IMR-90 (cell line): Measurements from ENCODE around the gene EYS. TPM values are rescaled to one million over a fixed set of nuclear protein-coding genes. Genes with fewer than 3 reads are reported as not detected.

Experiments
- ATAC-seq: fragments of 200-7000 bp; cut with Tn5 transposase; 2 replicates; pipeline ENCODE4 v1.9.1; 2020; ENCODE audit warnings: low read depth, mild to moderate bottlenecking, moderate library complexity
- BruUV-seq: library from RNA; stranded (reverse); fragments of 400-500 nt; replicated peaks from 2 replicates; lab custom pipeline; 2021; lab: Mats Ljungman, UMichigan
- CTCF ChIA-PET: fragments of 300-600 bp; formaldehyde crosslinking; extraction: SDS; loops from one replicate; lab custom pipeline; 2021; ENCODE audit warnings: antibody characterized with exemption; lab: Yijun Ruan, JAX
- POLR2A ChIA-PET: fragments of 300-600 bp; sonication (Branson Sonifier 250); formaldehyde crosslinking; loops from one replicate; lab custom pipeline; 2022; ENCODE audit warnings: antibody characterized with exemption; ENCODE audit not compliant: unreplicated experiment; lab: Charles Lee
- DNase-seq: peaks from one replicate; pipeline ENCODE4 v3.0.0; 2013
- H2AFZ ChIP-seq: replicated peaks from 2 replicates; pipeline ENCODE3; 2013; ENCODE audit warnings: low read length, mild to moderate bottlenecking; ENCODE audit not compliant: poor library complexity
- H2AK5ac ChIP-seq: 2 replicates; pipeline ENCODE4 v1.6.1; 2013; ENCODE audit warnings: low read depth, low read length, inconsistent platforms
- H2AK9ac ChIP-seq: replicated peaks from 2 replicates; pipeline ENCODE3; 2013; ENCODE audit warnings: mild to moderate bottlenecking, low read depth, low read length, moderate library complexity; ENCODE audit not compliant: poor library complexity
- H2BK120ac ChIP-seq: 2 replicates; pipeline ENCODE4 v1.6.1; 2013; ENCODE audit warnings: low read depth, low read length, inconsistent platforms
- H2BK15ac ChIP-seq: 3 replicates; pipeline ENCODE4 v1.6.1; 2013; ENCODE audit warnings: low read depth, low read length, inconsistent platforms
- H2BK20ac ChIP-seq: 2 replicates; pipeline ENCODE4 v1.6.1; 2013; ENCODE audit warnings: low read depth, mild to moderate bottlenecking, inconsistent platforms, low read length, moderate library complexity
- H2BK5ac ChIP-seq: 2 replicates; pipeline ENCODE4 v1.6.1; 2013; ENCODE audit warnings: mild to moderate bottlenecking, low read depth, low read length, inconsistent platforms; ENCODE audit not compliant: poor library complexity, severe bottlenecking
- H3K14ac ChIP-seq: replicated peaks from 2 replicates; pipeline ENCODE4 v1.6.1; 2013; ENCODE audit warnings: low read depth, low read length, inconsistent platforms
- H3K18ac ChIP-seq: 2 replicates; pipeline ENCODE4 v1.6.1; 2013; ENCODE audit warnings: low read depth, low read length, control low read depth
- H3K23ac ChIP-seq: 2 replicates; pipeline ENCODE4 v1.6.1; 2013; ENCODE audit warnings: low read depth, low read length, inconsistent platforms
- H3K27ac ChIP-seq: 2 replicates; pipeline ENCODE4 v1.5.1; 2013; ENCODE audit warnings: mild to moderate bottlenecking, control low read depth, low read length; ENCODE audit not compliant: insufficient read depth
- H3K27me3 ChIP-seq: 2 replicates; pipeline ENCODE4 v1.6.1; 2013; ENCODE audit warnings: low read length; ENCODE audit not compliant: control insufficient read depth, insufficient read depth
- H3K36me3 ChIP-seq: 2 replicates; pipeline ENCODE4 v1.6.1; 2013; ENCODE audit warnings: low read length, mixed read lengths; ENCODE audit not compliant: control insufficient read depth, insufficient read depth
- H3K4ac ChIP-seq: 2 replicates; pipeline ENCODE4 v1.6.1; 2013; ENCODE audit warnings: low read depth, low read length, inconsistent platforms
- H3K4me1 ChIP-seq: 2 replicates; pipeline ENCODE4 v1.6.1; 2013; ENCODE audit warnings: low read length, mixed read lengths; ENCODE audit not compliant: control insufficient read depth, insufficient read depth
- H3K4me2 ChIP-seq: 2 replicates; pipeline ENCODE4 v1.6.1; 2013; ENCODE audit warnings: low read depth, mild to moderate bottlenecking, control low read depth, low read length, moderate library complexity
- H3K4me3 ChIP-seq: 2 replicates; pipeline ENCODE4 v1.5.1; 2013; ENCODE audit warnings: low read depth, mild to moderate bottlenecking, control low read depth, low read length, moderate library complexity; ENCODE audit not compliant: insufficient read depth
- H3K56ac ChIP-seq: 2 replicates; pipeline ENCODE4 v1.6.1; 2013; ENCODE audit warnings: low read length, inconsistent platforms; ENCODE audit not compliant: insufficient read depth; ENCODE audit errors: extremely low read depth
- H3K79me1 ChIP-seq, 2 experiments: 2 replicates each; pipeline ENCODE4 v1.6.1; 2013; ENCODE audit warnings: low read length in 2 of 2, inconsistent platforms in 1 of 2, low read depth in 1 of 2
- H3K9ac ChIP-seq: 2 replicates; pipeline ENCODE4 v1.6.1; 2013; ENCODE audit warnings: low read depth, low read length, control low read depth
- H3K9me1 ChIP-seq: 2 replicates; pipeline ENCODE4 v1.6.1; 2013; ENCODE audit warnings: low read length, inconsistent platforms; ENCODE audit not compliant: insufficient read depth
- H3K9me3 ChIP-seq: 2 replicates; pipeline ENCODE4 v1.6.1; 2013; ENCODE audit warnings: low read length; ENCODE audit not compliant: control insufficient read depth, insufficient read depth
- H4K20me1 ChIP-seq: 2 replicates; pipeline ENCODE4 v1.6.1; 2013; ENCODE audit warnings: low read length, inconsistent platforms; ENCODE audit not compliant: insufficient read depth
- H4K5ac ChIP-seq: 2 replicates; pipeline ENCODE4 v1.6.1; 2013; ENCODE audit warnings: mild to moderate bottlenecking, low read depth, low read length, control low read depth
- H4K8ac ChIP-seq, 2 experiments: 2 replicates each; pipeline ENCODE4 v1.6.1; 2013; ENCODE audit warnings: low read depth in 2 of 2, low read length in 2 of 2, control low read depth in 1 of 2, inconsistent platforms in 1 of 2
- H4K91ac ChIP-seq: 2 replicates; pipeline ENCODE4 v1.6.1; 2013; ENCODE audit warnings: low read depth, low read length, inconsistent platforms; ENCODE audit not compliant: insufficient read depth
- BHLHE40 ChIP-seq: fragments of 150-350 bp; IDR thresholded peaks from 2 replicates; pipeline ENCODE4 v1.6.1; 2016; ENCODE audit warnings: mild to moderate bottlenecking, low read depth, low read length
- CEBPB ChIP-seq: IDR thresholded peaks from 2 replicates; pipeline ENCODE4 v1.6.1; 2012; ENCODE audit warnings: low read depth, low read length, improper control_type of control experiment
- CHD1 ChIP-seq: IDR thresholded peaks from 2 replicates; pipeline ENCODE4 v1.6.1; 2012; ENCODE audit warnings: low read depth, low read length, improper control_type of control experiment
- FOS ChIP-seq: fragments of 150-350 bp; IDR thresholded peaks from 2 replicates; pipeline ENCODE4 v1.6.1; 2016; ENCODE audit warnings: low read depth, low read length
- MAFK ChIP-seq: IDR thresholded peaks from 2 replicates; pipeline ENCODE4 v1.6.1; 2012; ENCODE audit warnings: low read depth, low read length, improper control_type of control experiment
- MAZ ChIP-seq: IDR thresholded peaks from 2 replicates; pipeline ENCODE4 v1.6.1; 2012; ENCODE audit warnings: low read depth, mild to moderate bottlenecking, low read length, improper control_type of control experiment, moderate library complexity, borderline replicate concordance
- MXI1 ChIP-seq: IDR thresholded peaks from 2 replicates; pipeline ENCODE4 v1.6.1; 2012; ENCODE audit warnings: low read depth, mild to moderate bottlenecking, low read length, moderate library complexity, borderline replicate concordance
- NFE2L2 ChIP-seq: fragments of 150-350 bp; IDR thresholded peaks from 2 replicates; pipeline ENCODE4 v1.6.1; 2016; ENCODE audit warnings: low read depth, mild to moderate bottlenecking, low read length
- POLR2A ChIP-seq: IDR thresholded peaks from 2 replicates; pipeline ENCODE4 v1.6.1; 2012; ENCODE audit warnings: mild to moderate bottlenecking, low read depth, low read length
- RAD21 ChIP-seq: IDR thresholded peaks from 2 replicates; pipeline ENCODE4 v1.6.1; 2012; ENCODE audit warnings: low read length, improper control_type of control experiment
- RFX5 ChIP-seq: IDR thresholded peaks from 2 replicates; pipeline ENCODE4 v1.8.0; 2012; ENCODE audit warnings: low read depth, mild to moderate bottlenecking, low read length, moderate library complexity
- SMC3 ChIP-seq: fragments of 150-350 bp; IDR thresholded peaks from 2 replicates; pipeline ENCODE4 v1.6.1; 2016; ENCODE audit warnings: low read depth, mild to moderate bottlenecking, antibody characterized with exemption, low read length, moderate library complexity
- USF2 ChIP-seq: fragments of 150-350 bp; IDR thresholded peaks from 2 replicates; pipeline ENCODE4 v1.6.1; 2017; ENCODE audit warnings: mild to moderate bottlenecking, antibody characterized with exemption, low read length, low read depth
- WGBS, 2 experiments: methylation state at CpG; one replicate each; pipeline versions ENCODE4 v1.1.5 to v1.1.7; 2013; ENCODE audit warnings: missing lambda C conversion rate in 2 of 2; ENCODE audit not compliant: insufficient read length in 1 of 2; ENCODE audit errors: extremely low coverage in 2 of 2; 5-methylcytosine and 5-hydroxymethylcytosine counted together
- dilution Hi-C: fragments of 300-500 bp; cut with HindIII; formaldehyde crosslinking; loops from one replicate; pipeline ENCODE4 v1.14.3; 2018; ENCODE audit warnings: low sequenced_read_pairs; ENCODE audit not compliant: unreplicated experiment
- in situ Hi-C: fragments of 300-500 bp; cut with MboI; formaldehyde crosslinking; loops from 3 replicates; pipeline ENCODE4 v1.14.3; 2019; ENCODE audit warnings: low sequenced_read_pairs, inconsistent platforms, mixed read lengths
- intact Hi-C: fragments of 100-400 bp; cut with micrococcal nuclease; formaldehyde crosslinking; loops from 2 replicates; pipeline ENCODE4 v1.10.0; 2022
- polyA plus RNA-seq, 3 experiments: library from polyadenylated mRNA; depleted of rRNA; stranded (reverse); fragments of >200 nt; gene quantifications; 2 replicates each; pipeline ENCODE4 v1.2.3, GENCODE V29; 2012; ENCODE audit warnings: low replicate concordance in 1 of 3
- total RNA-seq: library from RNA; depleted of rRNA; stranded (reverse); fragments of >200 nt; gene quantifications from 2 replicates; pipeline ENCODE4 v1.2.3, GENCODE V29; 2012
- TF ChIP-seq, protein P1 (sequence below): fragments of 150-350 bp; IDR thresholded peaks from 2 replicates; pipeline ENCODE4 v1.6.1; 2016; ENCODE audit warnings: low read depth, mild to moderate bottlenecking, low read length, moderate library complexity, borderline replicate concordance
- TF ChIP-seq, protein P2 (sequence below): conservative IDR thresholded peaks from 2 replicates; pipeline ENCODE4 v1.5.1; 2012; ENCODE audit warnings: mild to moderate bottlenecking, low read depth, low read length, improper control_type of control experiment

The EYS gene
- total and polyA plus RNA-seq, 2 of the 4 experiments (the other 2 are of a cell fraction): under 0.01 TPM; not detected in 1

DNA sequence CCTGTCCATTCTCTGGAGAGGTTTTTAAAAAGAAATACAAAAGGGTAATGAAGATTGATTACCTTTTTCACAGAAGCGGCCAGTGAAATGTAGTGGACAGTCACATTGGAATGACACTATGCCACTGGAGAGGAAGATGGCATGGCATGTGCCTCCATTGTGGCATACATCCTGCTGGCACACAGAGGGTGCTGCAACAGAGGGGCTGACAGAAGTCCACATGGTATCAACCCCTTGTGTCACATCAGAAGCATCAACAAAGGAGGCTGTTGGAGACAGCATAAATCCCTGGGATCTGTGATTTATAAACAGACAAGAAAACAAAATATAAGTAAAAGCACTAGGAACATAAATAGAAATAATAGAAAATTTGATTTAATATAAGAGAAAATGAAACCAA, 1476.5 kb downstream of the EYS start:
- Histone ChIP-seq H3K14ac (no peak overlapping the region), H3K23ac (no peak overlapping the region), H3K4me3 (no peak overlapping the region), H2BK120ac (no peak overlapping the region), H2BK15ac (no peak overlapping the region), H2BK20ac (no peak overlapping the region), H3K9me3 (no peaks in the 10 kb centered on the region), H3K36me3 (no peaks in the 10 kb centered on the region), H3K4ac (no peak overlapping the region), H4K8ac (peak overlapping the region in 1 of 2 experiments; percentile 37; a peak in 1 of 4 replicates), H3K56ac (no peak overlapping the region), H3K4me1 (0 out of 2 replicates have a peak, but pooled peaks cover 1% of the 10 kb centered on the region), H3K9me1 (no peaks in the 10 kb centered on the region), H4K20me1 (no peaks in the 10 kb centered on the region), H3K18ac (no peak overlapping the region), H2AFZ (peak overlapping the region; percentile 25), H4K5ac (no peak overlapping the region), H3K4me2 (no peak overlapping the region; the same call in 1 of the 2 replicates), H3K9ac (no peak overlapping the region), H3K27me3 (no peaks in the 10 kb centered on the region), H3K27ac (no peak overlapping the region), H4K91ac (no peak overlapping the region), H2BK5ac (no peak overlapping the region), H2AK5ac (0 out of 2 replicates have a peak overlapping the region, but pooled peaks have one; percentile 0), H3K79me1 (no peaks in the 10 kb centered on the region), H2AK9ac (no peak overlapping the region)
- TF ChIP-seq FOS (no peak), CHD1 (no peak), MAFK (no peak), NFE2L2 (no peak), USF2 (no peak), CEBPB (no peak), SMC3 (no peak), MAZ (no peak), POLR2A (no peak), RAD21 (no peak), MXI1 (no peak), BHLHE40 (no peak), RFX5 (no peak)
- TF ChIP-seq, protein P1, sequence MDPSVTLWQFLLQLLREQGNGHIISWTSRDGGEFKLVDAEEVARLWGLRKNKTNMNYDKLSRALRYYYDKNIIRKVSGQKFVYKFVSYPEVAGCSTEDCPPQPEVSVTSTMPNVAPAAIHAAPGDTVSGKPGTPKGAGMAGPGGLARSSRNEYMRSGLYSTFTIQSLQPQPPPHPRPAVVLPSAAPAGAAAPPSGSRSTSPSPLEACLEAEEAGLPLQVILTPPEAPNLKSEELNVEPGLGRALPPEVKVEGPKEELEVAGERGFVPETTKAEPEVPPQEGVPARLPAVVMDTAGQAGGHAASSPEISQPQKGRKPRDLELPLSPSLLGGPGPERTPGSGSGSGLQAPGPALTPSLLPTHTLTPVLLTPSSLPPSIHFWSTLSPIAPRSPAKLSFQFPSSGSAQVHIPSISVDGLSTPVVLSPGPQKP: no peak
- TF ChIP-seq, protein P2, sequence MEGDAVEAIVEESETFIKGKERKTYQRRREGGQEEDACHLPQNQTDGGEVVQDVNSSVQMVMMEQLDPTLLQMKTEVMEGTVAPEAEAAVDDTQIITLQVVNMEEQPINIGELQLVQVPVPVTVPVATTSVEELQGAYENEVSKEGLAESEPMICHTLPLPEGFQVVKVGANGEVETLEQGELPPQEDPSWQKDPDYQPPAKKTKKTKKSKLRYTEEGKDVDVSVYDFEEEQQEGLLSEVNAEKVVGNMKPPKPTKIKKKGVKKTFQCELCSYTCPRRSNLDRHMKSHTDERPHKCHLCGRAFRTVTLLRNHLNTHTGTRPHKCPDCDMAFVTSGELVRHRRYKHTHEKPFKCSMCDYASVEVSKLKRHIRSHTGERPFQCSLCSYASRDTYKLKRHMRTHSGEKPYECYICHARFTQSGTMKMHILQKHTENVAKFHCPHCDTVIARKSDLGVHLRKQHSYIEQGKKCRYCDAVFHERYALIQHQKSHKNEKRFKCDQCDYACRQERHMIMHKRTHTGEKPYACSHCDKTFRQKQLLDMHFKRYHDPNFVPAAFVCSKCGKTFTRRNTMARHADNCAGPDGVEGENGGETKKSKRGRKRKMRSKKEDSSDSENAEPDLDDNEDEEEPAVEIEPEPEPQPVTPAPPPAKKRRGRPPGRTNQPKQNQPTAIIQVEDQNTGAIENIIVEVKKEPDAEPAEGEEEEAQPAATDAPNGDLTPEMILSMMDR: no peak
- dilution Hi-C loops (no loop called here), in situ Hi-C loops (no loop called here), intact Hi-C loops (no loop called here)
- DNase-seq: no peak
- ChIA-PET CTCF (no interaction called here), POLR2A (no interaction called here)
- no TSS peak for BruUV-seq
- no peak for ATAC-seq
- WGBS, 2 experiments: 86% methylated on average over 1 of the region's 1 CpG; no CpG with 5 or more reads in 1 of the 2 experiments
